HG03175 (cell line): ENCODE measurements around the gene NAA38.
A peak's percentile ranks its signal among the peaks of the same experiment; 100 is the strongest.

Experiments
- ATAC-seq: cut with Tn5 transposase; IDR thresholded peaks from one replicate; pipeline ENCODE4 v1.9.1; 2021; ENCODE audit warnings: mild to moderate bottlenecking, moderate library complexity; ENCODE audit not compliant: unreplicated experiment

The NAA38 gene, protein sequence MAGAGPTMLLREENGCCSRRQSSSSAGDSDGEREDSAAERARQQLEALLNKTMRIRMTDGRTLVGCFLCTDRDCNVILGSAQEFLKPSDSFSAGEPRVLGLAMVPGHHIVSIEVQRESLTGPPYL

DNA sequence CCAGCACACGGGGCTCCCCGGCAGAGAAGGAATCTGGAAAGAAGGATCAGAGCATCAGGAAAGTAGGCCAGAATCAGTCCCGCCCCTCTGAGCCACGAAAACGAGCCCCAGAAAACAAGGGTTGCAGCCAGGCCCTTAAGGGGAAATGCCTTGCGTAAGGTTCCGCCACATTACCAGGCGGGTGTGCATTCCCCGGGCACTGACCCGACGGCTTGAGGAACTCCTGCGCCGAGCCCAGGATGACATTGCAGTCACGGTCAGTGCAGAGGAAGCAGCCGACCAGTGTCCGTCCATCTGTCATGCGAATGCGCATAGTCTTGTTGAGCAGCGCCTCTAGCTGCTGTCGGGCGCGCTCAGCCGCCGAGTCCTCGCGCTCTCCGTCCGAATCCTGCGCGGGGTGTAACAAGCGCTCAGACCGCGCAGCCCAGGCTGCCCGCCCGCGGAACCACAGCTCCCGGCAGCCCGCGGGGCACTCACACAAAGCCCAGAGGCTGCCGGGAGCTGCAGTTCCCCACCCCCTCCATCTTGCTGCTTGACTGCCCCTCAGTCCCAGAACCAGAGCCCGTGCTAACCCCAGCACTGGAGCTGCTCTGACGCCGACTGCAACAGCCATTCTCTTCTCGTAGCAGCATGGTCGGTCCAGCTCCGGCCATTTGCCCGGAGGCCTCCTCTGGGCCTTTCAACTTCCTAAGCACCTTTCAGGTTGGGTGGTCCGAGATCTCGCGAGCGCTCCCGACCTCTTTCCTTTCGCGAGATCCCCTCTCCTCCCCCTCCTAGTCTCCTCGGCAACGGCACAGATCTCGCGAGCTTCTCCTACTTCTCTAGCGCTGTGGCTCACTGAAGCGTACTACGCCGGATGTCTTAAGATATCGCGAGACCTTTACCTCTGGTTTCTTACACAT, at the start of gene NAA38:
NAA38 (minus strand) TSS at position 749 of the 902 bp plus-strand sequence; CDS start at position 653, 96 bp downstream.
- peak; percentile 74 for ATAC-seq

DNA sequence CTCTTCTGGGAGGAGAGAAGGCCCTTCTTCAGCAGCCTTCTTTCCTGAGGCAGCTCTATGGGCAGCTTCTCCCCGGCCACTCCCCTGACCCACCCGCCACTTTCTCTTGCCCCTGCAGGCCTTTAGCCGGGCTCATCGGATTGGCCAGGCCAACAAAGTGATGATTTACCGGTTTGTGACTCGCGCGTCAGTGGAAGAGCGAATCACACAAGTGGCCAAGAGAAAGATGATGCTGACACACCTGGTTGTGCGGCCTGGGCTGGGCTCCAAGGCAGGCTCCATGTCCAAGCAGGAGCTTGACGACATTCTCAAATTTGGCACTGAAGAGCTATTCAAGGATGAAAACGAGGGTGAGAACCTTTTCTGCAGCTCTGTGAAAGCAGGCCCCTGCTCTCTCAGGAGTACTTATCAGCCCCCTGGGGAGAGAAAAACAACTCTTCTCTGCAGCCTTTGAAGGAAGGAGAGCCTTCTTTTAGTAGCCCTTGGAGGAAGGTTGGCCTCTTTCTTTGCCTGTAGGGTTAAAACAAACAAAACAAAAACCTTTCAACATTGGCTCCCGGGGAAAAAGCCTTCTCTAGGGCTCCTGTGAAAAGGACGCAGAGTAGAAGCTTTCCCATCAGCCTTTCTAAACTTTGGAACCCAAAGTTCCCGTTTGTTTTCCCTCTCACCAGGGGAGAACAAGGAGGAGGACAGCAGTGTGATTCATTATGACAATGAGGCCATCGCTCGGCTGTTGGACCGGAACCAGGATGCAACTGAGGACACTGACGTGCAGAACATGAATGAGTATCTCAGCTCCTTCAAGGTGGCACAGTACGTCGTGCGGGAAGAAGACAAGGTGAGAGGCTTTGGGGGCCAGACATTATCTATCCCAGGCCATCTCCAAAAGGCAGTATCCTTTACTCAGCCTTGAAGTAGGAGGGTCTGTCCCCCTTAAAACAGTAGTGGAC, 46.1 kb upstream of the NAA38 start:
- no peak for ATAC-seq

DNA sequence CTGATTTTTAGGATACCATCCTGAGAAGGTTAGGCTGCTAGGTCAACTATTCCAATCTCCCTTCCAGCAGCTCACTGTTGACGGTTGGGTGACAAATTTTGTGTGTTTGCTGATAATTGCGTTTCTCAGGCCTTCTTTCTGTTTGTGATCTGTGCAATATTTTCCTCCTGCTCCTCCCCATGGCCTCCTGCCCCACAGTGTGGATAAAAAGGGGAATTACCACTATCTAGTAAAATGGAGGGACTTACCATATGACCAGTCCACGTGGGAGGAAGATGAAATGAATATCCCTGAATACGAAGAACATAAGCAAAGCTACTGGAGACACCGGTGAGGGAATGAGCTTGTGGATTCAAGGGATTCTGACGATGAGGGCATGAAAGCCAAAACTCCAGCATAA, 40.4 kb upstream of the NAA38 start:
- ATAC-seq, result no peak

DNA sequence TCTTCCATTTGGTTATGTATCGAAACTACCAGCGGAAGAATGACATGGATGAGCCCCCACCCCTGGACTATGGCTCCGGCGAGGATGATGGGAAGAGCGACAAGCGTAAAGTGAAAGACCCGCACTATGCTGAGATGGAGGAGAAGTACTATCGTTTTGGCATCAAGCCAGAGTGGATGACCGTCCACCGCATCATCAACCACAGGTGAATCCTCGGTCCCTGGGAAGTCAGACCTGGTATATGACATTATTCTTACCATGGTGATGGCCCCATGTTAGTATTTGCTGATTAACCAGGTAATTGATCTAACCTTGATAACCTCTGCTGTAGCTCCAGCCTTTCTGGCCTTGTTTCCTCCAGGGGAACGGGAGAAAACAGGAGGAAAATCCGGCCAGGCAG, 39.7 kb upstream of the NAA38 start:
- ATAC-seq, result no peak

DNA sequence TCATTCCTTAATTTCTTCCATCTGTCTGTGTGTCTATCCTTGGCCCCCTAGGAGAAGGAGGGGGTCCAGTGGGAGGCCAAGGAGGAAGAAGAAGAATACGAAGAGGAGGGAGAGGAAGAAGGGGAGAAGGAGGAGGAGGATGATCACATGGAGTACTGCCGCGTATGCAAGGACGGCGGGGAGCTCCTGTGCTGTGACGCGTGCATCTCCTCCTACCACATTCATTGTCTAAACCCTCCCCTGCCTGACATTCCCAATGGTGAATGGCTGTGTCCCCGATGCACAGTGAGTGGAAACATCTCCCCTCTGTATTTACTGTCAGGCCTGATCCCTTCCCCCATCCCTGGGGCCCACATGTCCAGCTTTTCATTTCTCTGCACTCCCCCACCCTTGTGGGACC, 37.5 kb upstream of the NAA38 start:
- ATAC-seq, result no peak

DNA sequence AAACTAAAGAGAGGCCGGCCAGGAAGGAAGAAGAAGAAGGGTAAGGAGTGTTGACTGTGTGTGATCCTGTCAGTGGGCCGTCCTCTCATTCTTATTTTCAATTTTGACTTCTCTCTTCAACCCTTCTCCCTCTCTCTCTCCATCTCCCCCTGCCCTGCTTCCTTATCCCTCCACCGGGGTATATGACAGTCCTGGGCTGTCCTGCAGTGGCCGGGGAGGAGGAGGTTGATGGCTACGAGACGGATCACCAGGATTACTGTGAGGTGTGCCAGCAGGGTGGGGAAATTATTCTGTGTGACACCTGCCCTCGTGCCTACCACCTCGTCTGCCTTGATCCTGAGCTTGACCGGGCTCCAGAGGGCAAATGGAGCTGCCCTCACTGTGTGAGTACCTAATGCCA, 36.9 kb upstream of the NAA38 start:
- no peak for ATAC-seq

DNA sequence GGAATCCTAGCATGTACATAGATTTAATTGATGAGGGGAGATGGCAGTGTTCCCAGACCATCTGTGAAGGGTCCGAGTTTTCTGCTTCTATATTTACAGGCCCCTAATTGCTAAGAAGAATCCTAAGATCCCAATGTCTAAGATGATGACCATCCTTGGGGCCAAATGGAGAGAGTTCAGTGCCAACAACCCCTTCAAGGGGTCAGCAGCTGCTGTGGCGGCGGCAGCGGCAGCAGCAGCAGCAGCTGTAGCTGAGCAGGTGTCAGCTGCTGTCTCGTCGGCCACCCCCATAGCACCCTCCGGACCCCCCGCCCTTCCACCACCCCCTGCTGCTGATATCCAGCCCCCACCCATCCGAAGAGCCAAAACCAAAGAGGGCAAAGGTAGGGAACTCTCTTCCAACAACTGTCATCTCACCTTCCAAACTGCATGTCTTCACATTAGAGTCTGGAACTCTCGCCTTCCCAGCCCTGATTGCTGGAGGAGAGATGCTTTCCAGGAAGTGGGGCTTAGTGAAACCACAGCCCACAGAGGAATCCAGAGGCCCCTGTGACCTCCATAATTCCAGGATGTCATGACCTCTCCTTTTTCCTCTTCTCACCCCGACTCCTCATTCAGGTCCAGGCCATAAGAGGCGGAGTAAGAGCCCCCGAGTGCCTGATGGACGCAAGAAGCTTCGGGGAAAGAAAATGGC, 36.0 kb upstream of the NAA38 start:
- ATAC-seq, result no peak

DNA sequence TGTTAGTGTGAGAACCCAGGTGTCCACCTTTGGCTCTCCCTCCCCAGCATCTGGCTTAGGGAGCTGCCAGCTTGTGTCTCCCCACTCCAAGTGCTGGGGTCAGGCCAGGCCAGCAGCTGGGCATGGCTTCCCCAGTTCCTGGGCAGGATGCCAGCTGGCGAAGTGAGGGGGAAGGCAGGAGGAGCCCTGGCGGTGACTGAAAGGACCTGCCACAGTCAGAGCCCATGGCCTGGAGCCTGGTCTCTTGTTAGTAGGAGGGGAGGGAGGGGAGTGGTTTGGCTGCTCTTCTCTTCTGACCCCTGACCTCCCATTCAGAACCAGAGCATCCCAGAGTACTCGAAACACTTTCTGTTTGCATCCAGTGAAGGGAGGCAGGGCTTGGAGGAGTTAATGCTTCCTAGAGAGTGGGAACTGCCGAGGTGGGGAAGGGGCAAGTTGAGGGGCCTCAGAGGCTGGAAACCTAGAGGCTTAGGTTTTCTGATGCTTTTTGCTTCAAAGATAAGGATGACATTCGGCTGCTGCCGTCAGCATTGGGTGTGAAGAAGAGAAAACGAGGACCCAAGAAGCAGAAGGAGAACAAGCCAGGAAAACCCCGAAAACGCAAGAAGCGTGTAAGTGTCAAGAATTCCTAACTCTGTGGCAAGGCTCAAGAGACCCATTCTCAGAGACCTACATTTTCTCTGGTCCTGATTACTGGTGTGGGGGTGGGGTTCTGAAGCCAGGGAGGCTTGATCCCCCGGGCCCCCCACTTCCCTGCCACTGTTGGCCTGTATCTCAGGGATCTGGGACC, 32.0 kb upstream of the NAA38 start:
- no peak for ATAC-seq

DNA sequence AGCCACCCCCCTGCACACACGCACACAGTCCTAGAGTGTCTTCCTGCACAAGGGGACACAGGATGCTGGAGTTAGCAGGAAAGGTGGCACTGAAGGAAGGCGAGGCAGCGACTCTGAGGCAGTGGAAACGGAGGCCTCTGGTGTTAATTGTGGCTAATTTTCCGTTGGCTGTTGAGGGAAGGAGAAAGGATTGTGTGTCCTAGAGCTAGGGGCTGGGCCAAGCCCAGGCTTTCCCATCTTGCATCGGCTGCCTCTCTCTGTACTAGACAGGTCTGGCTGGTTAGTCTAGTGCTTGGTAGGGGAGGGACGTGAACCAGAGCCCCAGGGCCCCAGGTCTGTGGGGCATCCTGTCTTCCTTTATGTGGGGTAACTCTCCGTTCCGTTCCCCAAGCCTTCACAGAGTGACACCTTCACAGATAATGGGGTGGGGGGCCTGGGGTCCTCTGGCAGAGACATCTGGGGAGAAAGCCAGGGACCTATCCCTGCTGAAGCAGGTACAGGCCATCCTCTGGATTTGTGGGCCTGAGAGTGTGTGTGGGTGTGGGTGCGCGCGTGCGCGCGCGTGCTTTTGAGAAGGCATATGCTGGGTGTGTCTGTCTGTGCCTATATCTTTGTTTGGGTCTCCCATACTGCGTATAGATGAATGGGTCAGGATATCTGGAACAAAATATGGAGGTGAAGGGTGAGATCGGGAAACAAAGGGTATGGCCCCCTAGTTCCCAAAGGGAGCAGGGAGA, 31.0 kb upstream of the NAA38 start, which contains the start of gene CHD3:
CHD3 (plus strand) TSS at position 606 of the 737 bp plus-strand sequence. CDS start 212 bp downstream, outside the sequence.
- ATAC-seq, result no peak

DNA sequence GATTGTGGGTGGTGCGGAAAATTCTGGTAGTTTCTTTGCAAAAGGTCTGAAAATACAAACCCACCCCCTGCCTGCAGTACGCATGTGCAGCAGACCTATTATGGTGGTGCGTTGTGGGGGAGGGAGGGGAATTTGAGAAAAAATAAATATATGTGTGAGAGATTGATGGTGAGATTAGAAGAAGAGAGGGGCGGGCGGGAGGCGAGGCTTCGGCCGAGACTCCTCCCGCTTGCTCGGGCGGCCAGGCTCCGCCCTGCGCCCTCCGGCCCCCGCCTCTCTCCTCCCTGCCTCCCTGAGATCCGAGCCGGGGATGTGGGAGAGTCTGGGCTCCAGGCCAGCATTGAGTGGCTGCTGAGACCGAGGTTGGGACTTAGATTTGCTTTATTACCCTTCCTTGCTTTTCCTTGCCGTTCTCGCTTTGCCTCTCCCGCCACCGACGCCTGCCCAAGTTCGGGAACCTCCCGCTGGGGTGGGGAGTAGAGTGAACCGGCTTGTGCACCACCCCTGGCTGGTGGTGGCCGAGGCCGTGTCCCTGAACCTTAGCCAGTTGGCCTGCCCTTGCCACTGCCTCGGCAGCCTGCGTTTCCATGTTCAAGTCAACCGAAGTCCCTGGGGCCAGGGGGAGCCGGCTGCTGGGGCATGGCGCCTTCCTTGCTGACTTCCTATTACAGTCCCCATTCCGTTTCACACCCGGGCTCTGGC, 30.3 kb upstream of the NAA38 start:
- ATAC-seq, result peak; percentile 48

DNA sequence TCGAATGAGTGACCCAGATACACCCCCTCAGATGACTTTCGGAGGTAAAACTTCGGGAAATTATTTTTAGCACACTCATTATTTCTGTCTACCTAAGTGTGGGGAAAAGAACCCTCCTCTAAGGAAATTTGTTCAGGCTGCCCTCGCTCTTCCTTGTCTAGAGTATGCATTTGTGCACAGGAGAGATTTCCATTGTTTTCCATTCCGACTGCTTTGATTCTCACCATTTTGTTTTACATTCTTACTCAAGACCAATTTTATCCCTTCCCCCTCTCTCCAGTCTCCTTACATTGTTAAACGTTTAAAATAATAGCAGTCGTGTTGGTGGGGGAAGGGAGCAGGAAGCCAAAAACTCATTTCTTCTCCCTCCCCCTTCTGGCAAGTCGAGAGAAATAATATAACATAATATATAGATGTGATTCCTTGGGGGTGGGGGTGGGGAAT, 29.7 kb upstream of the NAA38 start:
- no peak for ATAC-seq

DNA sequence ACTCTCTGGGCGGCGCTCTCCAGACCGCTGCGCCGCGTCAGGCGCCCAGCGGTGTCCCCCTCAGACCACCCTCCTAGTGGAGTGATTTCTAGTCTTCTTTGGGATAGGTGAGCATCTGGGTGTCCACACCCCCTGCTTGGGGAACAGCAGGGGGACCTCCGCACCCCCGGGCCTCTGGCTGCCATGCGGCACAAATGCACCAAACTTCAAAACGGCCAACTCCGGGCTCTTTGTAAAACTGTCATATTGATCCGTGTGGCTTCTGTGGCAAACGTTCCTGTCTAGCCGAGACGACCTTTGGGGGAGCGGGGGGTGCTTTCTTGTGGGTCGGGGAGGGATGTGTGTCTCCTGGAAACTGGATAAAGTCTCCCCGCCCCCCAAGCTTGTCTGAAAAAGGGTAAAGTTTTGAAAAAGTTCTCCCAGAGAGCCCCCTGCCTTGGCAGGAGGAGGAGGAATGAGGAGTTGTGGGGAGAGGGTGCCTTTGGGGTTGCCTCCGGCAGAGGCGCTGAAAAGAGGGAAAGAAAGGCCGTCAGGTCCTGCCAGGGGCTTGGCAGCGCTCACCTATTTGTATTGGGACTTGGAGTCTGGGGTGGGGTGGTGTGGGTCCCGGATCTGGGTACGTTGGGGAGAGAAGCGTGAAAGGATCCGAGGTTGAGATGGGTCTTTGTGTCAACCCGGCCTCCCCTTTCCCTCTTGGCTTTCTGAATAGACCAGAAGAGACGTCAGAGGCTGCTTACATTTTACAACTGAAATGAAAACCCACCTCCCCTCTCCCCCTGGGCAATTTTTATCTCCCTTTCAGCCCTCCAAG, 29.1 kb upstream of the NAA38 start:
- ATAC-seq, result no peak

DNA sequence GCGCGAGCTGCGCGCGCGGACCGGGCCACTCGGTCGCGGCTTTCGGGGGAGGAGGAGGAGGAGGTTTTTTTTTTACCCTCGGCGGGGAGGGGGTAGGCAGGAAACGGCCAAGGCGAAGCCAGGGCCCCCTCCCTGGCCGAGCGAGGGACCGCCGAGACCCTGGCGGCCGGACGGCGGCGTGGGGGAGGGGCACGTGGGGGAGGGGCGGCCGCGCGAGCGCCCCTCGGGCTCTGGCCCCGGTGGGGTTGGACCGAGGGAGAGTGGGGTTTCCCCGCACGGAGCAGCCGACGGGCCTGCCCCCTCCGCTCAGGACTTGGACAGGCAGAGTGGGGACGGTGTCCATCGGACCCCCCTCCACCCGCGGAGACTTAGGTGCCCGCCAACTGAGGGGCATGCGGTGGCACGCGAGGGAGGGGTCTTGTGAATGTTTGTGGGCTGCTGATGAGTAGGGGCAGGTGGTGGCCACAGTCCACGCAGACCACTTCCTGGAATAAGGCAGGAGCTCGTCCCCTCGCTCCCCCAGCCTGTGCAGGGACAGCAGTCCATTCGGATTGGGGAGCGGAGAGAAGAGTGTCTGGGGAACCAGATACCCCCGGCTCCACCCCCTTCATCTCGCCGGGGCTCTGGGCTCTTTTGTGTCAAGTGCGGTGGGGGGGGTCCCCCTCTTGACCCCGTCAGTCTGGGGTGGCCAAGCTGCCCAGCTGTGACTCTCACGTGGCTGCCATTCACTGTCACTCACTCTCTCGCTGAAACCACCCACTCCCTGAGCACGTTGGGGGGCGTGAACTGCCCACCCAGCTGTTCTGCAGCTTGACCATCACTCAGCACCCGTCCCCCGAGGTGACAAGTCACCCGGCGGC, 28.2 kb upstream of the NAA38 start:
- no peak for ATAC-seq

DNA sequence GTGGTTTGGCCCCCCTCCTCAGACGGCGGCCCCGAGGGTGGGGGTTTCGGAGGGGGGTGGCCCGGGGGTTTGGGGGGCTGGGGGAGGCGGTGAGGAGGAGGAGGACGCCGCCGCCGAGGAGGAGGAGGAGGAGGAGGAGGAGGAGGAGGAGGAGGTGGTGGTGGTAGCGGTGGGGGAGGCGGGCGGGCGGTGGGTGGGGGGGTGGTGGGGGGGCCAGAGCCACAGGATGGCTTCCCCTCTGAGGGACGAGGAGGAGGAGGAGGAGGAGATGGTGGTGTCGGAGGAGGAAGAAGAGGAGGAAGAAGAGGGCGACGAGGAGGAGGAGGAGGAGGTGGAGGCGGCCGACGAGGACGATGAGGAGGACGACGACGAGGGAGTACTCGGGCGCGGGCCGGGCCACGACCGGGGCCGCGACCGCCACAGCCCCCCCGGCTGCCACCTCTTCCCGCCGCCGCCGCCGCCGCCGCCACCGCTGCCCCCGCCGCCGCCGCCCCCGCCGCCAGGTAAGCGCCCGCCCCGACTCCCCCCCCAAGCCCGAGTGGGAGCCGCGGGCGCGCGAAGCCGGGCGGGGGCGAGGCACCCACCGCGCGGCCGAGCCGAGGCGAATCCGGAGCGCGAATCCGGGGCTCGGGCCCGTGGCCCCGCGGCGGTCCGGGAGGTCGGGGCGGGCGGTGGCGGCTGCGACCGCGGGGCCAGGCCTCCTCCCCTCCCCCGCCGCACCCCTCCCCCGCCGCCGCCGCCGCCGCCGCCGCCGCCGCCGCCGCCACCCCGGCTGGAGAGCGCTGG, 27.4 kb upstream of the NAA38 start:
- no peak for ATAC-seq

DNA sequence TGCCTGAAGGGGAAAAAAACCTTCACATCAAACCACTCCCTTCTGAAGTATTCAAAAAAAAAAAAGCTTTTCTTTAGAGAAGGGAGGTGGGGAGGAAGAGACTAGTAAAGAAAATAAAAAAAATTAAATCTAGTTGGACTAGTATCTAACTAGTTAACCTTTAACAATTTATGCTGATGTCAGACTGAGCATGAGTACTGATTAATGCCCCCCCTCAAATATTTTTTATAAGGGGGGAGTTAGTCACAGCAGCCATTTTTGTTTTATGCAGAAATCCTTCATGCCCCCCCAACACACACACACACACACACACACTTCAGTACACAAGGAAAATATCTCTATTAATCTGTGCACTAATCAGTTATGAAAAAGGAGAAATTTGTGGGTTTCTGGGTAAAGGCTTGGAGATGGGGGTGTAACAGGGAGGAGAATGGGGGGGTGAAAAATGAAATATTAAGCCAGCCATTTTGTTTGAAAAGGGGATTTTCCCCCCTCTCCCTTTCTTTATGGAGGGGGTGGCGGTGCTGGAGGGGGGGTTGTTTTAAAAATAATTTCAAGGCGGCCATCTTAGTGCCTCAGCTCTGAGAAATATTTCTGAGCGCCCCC, 26.5 kb upstream of the NAA38 start:
- no peak for ATAC-seq

DNA sequence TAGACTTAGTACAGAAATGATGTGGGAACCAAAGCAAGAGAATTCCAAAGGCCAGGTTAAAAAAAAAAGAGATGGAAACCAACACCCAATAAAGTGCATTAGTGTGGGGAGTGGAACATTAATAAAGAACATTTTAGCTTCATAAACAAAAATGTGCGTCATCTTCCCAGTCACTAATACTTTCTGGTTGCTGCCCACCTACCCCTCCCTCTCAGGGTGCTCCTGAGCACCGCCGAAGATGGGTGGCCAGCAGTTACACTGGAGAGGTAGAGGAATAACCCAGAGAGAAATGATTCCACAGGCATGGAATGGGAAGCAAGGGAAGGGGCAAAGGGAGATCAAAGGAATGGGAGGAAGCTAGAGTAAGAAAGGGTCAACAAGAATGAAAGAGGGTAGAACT, 25.3 kb upstream of the NAA38 start:
- ATAC-seq, result no peak
